Thoracic aorta (tissue), 2 donors: ENCODE measurements around the gene SUMF1. TPM values are rescaled to one million over a fixed set of nuclear protein-coding genes. Genes with fewer than 3 reads are reported as not detected.

Experiments
- ATAC-seq: fragments of 150-250 bp; one replicate; pipeline ENCODE4 v1.8.0; 2017; ENCODE audit warnings: low read depth; ENCODE audit not compliant: insufficient number of reproducible peaks, low FRiP score
- DNase-seq: peaks from one replicate; pipeline ENCODE4 v3.0.0-alpha.2; 2020; ENCODE audit warnings: low spot score
- H3K27ac ChIP-seq, 2 donors: fragments of 200-600 bp; sonication (generic); 1 replicate in 1 of 2; 2 replicates in 1 of 2; pipeline ENCODE4 v1.5.1; 2016; ENCODE audit warnings: mild to moderate bottlenecking in 2 of 2, moderate library complexity in 2 of 2
- H3K27me3 ChIP-seq: fragments of 200-600 bp; sonication (generic); replicated peaks from 2 replicates; pipeline ENCODE4 v1.6.0; 2016; ENCODE audit warnings: mild to moderate bottlenecking; ENCODE audit not compliant: insufficient read depth
- H3K36me3 ChIP-seq: fragments of 200-600 bp; sonication (generic); one replicate; pipeline ENCODE4 v1.5.1; 2016
- H3K4me1 ChIP-seq, 2 donors: fragments of 200-600 bp; sonication (generic); 1 replicate in 1 of 2; 2 replicates in 1 of 2; pipeline versions ENCODE4 v1.5.1 to v1.6.0; 2016; ENCODE audit warnings: low read depth in 2 of 2, mild to moderate bottlenecking in 1 of 2; ENCODE audit not compliant: control insufficient read depth in 1 of 2
- H3K4me3 ChIP-seq: fragments of 200-600 bp; sonication (generic); 2 replicates; pipeline ENCODE4 v1.5.1; 2016; ENCODE audit warnings: mild to moderate bottlenecking
- H3K9me3 ChIP-seq: fragments of 200-600 bp; sonication (generic); 2 replicates; pipeline ENCODE4 v1.5.1; 2016
- total RNA-seq, 2 donors: library from RNA; depleted of rRNA; stranded (reverse); fragments of >200 nt; gene quantifications; one replicate each; pipeline versions ENCODE4 v1.1.0 to v1.2.3, GENCODE V29; 2016
- TF ChIP-seq, protein P1 (sequence below): fragments of 200-600 bp; sonication (generic); IDR thresholded peaks from one replicate; pipeline ENCODE4 v1.5.1; 2019; ENCODE audit warnings: antibody characterized with exemption

SUMF1 gene
- total RNA-seq, 2 donors from 2014 or later, result 35.0 to 63.5 TPM

- Histone ChIP-seq H3K9me3 (no peaks in the 10 kb centered on the region), H3K4me3 (no peak overlapping the region), H3K27me3 (no peaks in the 10 kb centered on the region), H3K27ac (no peak overlapping the region), H3K36me3 (no peaks in the 10 kb centered on the region), H3K4me1 (peaks cover 4 to 14% of the 10 kb centered on the region in 2 donors)
- DNase-seq, result no peak
- ATAC-seq, result no peak
- TF ChIP-seq, protein P1, sequence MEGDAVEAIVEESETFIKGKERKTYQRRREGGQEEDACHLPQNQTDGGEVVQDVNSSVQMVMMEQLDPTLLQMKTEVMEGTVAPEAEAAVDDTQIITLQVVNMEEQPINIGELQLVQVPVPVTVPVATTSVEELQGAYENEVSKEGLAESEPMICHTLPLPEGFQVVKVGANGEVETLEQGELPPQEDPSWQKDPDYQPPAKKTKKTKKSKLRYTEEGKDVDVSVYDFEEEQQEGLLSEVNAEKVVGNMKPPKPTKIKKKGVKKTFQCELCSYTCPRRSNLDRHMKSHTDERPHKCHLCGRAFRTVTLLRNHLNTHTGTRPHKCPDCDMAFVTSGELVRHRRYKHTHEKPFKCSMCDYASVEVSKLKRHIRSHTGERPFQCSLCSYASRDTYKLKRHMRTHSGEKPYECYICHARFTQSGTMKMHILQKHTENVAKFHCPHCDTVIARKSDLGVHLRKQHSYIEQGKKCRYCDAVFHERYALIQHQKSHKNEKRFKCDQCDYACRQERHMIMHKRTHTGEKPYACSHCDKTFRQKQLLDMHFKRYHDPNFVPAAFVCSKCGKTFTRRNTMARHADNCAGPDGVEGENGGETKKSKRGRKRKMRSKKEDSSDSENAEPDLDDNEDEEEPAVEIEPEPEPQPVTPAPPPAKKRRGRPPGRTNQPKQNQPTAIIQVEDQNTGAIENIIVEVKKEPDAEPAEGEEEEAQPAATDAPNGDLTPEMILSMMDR, result no peak
Observed at GRCh38 chr3:4472312-4472711, 5.2 kb upstream of the SUMF1 start.

DNA sequence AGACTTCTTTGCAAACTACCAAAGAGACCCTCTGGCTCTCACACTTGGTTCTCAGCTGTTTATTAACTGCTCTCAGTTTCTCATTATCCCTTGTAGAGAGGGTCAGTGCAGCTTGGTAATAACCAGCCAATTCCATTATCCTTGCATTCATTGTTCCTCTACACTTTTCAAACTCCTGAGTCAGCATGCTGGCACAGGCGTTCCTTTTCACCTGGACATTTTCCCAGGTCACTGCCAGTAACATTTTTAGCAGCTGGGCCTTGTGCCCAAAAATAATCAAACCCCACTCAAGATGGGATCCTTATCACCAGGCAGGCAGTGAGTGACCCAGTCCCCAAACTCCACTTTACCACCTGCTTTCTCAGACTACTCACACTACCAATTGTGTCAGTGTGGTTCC is 4.8 kb upstream of the SUMF1 start:
- TF ChIP-seq, protein P1, result no peak
- Histone ChIP-seq H3K27me3 (no peaks in the 10 kb centered on the region), H3K36me3 (no peaks in the 10 kb centered on the region), H3K9me3 (no peaks in the 10 kb centered on the region), H3K4me3 (no peak overlapping the region), H3K4me1 (peaks cover 4 to 14% of the 10 kb centered on the region in 2 donors), H3K27ac (no peak overlapping the region)
- DNase-seq (no peak), ATAC-seq (no peak)

- TF ChIP-seq, protein P1, result no peak
- Histone ChIP-seq H3K4me3 (peak overlapping the region; percentile 99), H3K27me3 (no peaks in the 10 kb centered on the region), H3K36me3 (no peaks in the 10 kb centered on the region), H3K9me3 (no peaks in the 10 kb centered on the region), H3K4me1 (peaks cover 4 to 7% of the 10 kb centered on the region in 2 donors), H3K27ac (peak overlapping the region; percentile 76 to 87)
- no peak for ATAC-seq
- DNase-seq, result no peak
Observed at GRCh38 chr3:4467522-4467867, 426 bp upstream of the SUMF1 start.

DNA sequence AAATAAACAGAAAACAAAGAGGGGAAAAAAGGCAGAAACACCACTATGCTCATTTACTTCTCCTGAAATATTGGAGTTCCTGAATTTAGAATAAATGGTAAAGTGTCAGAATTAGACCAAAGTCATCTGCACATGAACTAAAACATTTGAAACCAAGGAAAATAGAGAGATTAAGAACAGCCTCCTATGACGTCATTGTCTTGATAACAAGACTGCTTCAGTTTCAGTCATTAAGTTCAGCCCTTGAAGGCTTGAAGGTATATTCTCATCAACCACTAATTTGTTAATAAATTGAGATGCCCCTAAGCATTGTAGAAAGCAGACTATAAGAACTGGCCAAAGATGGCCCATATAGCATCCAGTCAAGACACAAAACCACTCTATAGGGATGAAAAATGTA is 2.5 kb downstream of the SUMF1 start:
- no peaks in the 10 kb centered on the region for H3K27me3 ChIP-seq
- ATAC-seq, result no peak
- no peak for DNase-seq
- H3K4me1 ChIP-seq, result peaks cover 4 to 7% of the 10 kb centered on the region in 2 donors
- no peaks in the 10 kb centered on the region for H3K9me3 ChIP-seq
- TF ChIP-seq, protein P1, result no peak
- H3K27ac ChIP-seq, result no peak overlapping the region
- no peaks in the 10 kb centered on the region for H3K36me3 ChIP-seq
- H3K4me3 ChIP-seq, result no peak overlapping the region

DNA sequence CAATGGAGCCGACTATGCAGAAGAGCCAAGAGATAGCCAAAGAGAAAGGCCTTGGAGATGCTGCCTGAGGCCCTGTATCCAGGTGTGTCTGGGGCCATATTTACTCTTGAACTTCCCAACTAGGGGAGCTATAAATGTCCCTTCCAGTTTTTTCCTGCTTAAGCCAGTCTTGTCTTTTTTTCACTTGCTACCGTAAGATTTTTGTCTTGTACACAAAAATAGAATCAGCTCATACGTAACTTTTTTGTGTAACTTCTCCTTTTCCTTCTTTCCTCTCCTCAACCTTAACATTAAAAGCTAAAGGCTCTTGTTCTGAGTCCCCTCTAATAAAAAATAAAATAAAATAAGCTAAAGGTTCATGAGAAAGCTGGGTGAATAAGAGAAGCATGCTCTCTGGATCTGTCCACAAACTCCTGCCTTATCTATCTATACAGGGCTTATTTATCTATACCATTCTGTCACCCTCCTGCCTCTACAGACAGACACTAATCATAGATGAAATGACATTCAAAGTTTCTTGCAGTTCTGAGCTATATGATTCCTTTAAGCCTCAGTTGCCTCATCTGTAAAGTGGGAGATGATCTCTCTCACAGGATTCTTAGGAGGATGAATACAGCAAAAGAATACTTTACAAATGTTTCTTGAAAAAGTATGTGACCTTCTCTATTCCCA is 4.6 kb downstream of the SUMF1 start:
- DNase-seq (no peak), ATAC-seq (no peak)
- TF ChIP-seq, protein P1, result no peak
- Histone ChIP-seq H3K27me3 (no peaks in the 10 kb centered on the region), H3K4me1 (peaks cover 4 to 7% of the 10 kb centered on the region in 2 donors), H3K9me3 (no peaks in the 10 kb centered on the region), H3K36me3 (no peaks in the 10 kb centered on the region), H3K4me3 (no peak overlapping the region), H3K27ac (no peak overlapping the region)
